PC-9 (cell line): Measurements from ENCODE around the gene B4GALNT2.

ENCODE experiments used
- CTCF ChIP-seq: fragments of 200-600 bp; sonication (generic); conservative IDR thresholded peaks from 2 replicates; pipeline ENCODE4 v1.6.1; 2017; ENCODE audit warnings: mixed run types, antibody characterized with exemption, mild to moderate bottlenecking, moderate library complexity
- EZH2 ChIP-seq: fragments of 200-600 bp; sonication (generic); IDR thresholded peaks from 2 replicates; pipeline ENCODE4 v1.8.0; 2017; ENCODE audit warnings: antibody characterized with exemption, low read depth

DNA sequence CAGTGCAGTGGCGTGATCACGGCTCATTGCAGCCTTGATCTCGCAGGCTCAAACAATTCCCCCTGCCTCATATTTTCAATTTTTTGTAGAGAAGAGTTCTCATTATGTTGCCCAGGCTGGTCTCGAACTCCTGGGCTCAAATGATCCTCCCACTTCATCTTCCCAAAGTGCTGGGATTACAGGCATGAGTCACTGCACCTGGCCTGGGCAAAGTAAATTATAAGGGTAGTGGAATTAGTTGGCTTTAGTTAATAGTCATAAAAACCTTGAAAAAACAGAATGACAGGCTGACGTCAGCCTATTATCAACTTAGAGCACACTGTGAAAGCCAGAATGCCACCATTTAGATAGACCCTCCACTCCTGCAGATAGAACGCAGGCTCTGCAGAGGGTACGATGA, 43.5 kb upstream of the B4GALNT2 start:
- TF ChIP-seq CTCF, result no peak
- TF ChIP-seq EZH2, result no peak
